Stimulated activated CD8-positive, alpha-beta memory T cell treated with anti-CD3 and anti-CD28 coated beads, Interleukin-12 subunit alpha, Interleukin-12 subunit beta, amount 100 ng/mL, for 1 hour (primary cell): ENCODE measurements around the gene ARID5B.

Experiments used
- DNase-seq: peaks from one replicate; pipeline ENCODE4 v3.0.0-alpha.2; 2020; ENCODE audit warnings: low read depth

ARID5B gene

DNA sequence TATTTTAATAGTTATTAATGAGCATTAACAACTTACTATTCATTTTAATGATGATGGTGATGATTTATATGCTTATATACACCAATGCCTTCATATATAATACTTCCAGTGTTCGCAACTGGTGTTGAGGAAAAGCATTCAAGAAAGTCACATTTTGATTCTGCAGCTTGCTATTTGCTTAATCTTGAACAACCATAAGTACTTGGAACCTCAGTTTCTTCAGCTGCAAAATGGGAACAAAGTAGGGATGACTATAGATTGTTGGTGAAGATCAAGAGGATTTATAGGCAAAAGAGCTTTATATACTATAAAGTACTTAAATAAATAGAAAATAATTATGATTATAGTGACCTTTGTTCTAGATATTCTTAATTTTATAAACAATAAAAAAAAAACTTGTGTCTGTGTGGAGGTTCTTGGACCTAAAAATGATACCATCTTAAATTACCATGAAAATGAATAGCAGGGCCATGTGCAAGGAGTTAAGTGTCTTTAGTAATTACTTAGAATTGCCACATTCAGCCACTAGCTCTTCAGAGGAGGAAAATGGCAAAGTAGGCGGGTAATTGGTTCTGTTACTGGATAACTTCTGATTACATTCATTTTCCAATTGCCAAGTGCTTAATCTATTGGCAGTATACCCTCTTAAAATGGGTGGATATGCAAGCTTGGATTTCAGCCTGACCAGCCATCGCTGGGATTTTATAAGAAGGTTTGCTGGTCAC is 4.5 kb downstream of the ARID5B start:
- DNase-seq = no peak

DNA sequence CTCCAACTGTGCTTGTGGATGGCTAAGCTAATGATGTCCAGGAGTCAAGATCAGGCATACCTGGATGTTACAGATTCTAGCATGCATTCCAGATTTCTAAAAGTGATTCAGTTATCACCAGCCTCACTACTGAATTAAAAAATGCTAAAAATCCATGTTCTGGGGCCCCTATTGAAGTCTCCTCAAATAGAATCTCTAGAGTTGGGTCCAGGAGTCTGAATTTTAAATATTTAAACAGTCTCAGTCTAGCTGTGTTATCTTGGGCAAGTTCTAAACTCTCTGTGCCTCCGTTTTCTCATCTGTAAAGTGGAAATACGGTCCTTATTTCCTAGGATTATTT is 5.0 kb downstream of the ARID5B start:
- no peak for DNase-seq

DNA sequence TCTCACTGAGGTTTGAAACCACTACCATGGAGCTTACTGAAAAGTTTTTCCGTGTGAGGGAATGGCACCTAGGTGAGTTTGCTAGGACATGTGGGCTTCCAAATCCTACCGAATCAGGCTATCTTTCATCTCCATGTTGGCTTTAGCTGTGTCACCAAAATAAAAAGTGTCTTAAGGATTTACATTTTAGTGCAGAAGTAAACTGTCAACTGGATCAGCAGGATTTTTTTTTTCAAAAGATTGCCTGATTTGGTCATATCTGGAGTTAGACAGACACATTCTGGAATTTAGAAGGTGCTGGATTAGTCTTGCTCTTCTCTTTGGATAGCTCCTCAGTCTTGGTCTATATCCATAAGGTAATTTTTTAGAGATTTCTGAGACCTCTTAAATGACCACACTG is 5.5 kb downstream of the ARID5B start:
- DNase-seq = no peak

DNA sequence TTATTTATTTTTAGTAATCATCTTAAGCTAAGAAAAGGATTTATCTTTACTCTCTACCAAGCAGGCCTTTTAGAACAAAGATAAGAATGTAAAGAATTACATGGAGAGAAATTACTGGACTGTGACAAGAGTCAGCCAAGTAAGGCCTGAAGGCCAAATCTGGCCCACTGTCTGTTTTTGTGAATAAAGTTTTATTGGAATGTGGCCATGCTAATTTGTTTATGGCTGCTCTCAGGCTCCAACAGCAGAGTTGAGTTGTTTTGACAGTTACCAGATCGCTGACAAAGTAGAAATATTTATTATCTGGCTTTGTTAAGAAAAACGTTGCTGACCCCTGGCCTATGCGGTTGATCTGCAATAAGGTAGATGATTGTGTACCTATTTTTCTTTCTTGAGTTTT is 6.1 kb downstream of the ARID5B start:
- no peak for DNase-seq

DNA sequence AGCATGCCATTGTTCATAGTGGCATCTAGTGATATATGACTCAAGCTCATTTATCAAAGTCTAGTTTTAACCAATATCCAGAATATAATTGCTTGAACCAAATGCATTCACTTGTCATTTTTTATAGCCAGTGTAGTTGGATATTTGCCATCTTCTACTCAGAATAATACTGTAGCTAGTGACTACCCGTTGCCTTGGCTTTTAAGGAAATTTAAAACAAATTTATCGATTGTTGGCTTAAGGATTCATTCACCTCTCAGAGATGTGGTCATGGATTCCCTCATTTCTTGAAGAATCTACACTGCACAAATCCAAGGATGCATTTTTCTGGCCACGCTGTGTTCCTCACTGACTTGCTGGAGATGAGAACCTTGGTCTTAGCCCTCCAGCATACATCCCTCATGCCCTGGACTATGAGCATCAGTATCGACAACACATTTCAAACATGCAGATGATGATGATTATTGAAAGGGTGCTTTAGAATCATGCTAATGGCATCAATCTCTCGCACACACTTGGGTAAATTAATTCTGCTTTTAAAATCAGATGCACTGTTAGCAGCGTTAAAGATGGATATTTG is 8.8 kb downstream of the ARID5B start:
- no peak for DNase-seq

DNA sequence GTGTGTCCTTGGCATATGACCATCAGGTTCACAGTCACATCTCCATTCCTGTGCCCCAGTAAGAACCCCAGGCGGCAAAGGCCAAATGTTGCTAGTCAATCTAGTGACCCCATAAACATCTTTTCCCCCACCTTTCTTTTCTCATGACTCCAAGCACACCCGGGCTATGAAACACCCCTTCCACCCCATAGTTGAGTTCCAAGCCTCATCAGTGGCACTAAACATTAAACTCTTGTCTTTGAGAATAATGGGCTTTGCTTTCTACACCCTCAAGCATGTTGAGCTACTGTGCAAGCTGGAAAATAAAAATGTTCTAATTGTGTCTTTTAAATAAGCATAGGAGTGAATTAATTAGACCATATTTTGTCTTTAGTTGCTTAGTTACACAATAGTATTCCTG is 9.4 kb downstream of the ARID5B start:
- DNase-seq = no peak

DNA sequence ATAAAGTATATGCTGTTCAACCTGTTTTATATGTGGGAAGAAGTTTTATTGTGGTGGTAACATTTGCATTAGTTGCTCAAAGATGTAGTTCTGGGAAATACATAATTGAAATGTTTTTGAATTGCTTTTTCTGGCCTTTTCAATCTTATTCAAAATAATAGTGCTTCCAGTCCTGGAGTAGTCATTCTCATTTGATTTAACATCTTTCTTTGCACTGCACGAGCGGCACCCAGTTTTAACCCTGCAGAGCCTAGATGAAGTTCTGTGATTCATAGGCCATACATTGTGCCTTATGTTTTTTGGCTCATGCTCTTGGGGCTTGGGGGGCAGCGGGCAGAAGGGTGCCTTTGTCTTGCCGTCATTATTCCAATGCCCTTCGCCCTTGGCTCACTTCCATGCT is 9.9 kb downstream of the ARID5B start:
- no peak for DNase-seq

DNA sequence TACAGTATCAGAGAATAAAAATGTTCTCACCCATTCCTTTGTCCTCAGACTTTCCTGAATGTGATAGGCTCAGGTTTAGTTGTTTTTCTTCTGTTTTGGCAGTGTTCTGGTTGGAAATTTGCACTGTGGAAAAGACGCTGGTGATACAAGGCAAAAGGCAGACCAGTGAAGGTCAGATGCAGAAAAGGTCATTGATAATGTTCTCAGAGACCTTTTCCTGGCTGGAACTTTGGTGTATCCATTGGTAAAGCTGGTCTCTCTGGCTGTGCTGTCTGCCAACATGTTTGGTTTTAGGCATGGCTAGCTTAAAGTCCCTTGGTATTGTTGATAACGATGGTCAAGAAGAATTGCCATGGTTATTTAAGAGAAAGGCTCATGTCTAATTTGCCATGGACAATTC is 11.5 kb downstream of the ARID5B start:
- DNase-seq = no peak

DNA sequence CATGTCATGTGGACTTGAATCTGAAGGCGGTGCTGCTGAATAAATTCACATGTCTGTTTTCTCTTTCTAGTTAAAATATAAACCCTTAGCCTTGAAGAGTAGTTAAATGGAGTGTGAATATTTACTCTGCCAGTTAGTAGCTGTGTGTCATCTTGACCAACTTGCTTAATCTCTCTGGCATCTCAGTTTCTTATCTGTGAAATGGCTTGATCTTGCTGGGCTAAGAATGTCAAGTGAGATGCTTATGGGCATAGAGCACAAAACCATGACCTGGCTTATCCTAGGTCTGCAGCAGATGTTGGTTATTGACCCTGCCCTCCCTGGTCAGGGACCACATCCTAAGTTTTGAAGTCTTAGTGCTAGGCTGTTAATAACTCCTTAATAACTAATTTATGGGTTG is 16.6 kb downstream of the ARID5B start:
- no peak for DNase-seq

DNA sequence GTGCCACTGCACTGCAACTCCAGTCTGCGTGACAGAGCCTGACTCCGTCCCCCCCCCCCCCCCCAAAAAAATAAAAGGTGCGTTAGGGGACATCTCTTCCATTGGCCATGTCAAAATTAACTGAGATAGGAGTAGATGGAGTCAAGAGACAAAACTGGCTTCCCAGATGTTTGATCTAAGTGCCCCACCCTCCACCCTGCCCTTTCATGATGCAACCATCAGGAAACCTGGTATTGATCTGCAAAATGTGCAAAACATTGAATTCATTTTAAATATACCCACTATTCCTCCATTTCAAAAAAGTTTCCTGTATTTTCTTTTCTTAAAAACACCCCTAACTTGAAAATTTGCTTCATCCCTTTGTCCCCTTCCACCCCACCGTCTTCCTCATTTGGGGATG is 17.5 kb downstream of the ARID5B start:
- no peak for DNase-seq

DNA sequence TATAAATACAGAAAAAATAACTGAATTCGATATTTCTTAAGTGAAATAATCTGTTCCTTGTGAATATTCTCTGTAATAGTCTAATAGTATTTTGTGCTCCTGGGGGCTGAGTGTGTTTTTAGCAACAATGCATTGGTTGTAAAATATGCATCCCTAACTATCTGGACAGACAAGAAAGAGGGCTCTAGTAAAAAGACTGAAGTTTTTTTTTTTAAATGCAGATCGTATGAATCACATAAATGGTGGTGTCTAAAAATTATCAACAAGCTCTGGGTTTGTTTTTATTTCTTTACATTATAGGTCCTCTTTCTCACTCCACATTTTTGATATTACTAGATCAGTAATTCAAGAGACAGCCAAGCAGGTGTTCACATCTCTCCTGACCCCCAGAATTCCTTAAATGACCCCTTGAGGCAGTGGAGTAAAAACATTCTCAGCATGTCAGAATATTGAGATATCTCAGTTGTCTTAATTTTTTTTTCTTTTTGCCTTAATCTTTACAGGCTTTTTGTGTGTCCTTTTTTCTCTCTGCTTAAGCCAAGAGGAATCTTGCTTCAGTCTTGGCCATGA is 18.2 kb downstream of the ARID5B start:
- DNase-seq = no peak

DNA sequence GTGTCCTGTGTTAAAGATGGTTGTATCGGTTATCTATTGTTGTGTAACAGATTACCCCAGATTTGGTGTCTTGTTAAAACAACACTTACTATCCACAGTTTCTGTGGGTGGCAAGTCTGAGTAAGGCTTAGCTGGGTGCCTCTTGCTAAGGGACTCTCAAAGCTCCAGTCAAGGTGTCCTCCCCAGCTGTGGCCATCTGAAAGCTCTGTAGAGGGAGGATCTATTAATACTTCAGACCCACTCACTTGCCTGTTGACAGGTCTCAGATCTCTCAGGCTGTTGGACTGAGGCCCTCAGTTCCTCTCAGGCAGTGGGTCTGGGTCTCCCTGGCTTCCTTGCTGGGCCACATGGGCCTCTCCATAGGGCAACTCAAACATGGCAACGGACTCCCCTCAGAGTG is 19.6 kb downstream of the ARID5B start:
- DNase-seq = no peak

DNA sequence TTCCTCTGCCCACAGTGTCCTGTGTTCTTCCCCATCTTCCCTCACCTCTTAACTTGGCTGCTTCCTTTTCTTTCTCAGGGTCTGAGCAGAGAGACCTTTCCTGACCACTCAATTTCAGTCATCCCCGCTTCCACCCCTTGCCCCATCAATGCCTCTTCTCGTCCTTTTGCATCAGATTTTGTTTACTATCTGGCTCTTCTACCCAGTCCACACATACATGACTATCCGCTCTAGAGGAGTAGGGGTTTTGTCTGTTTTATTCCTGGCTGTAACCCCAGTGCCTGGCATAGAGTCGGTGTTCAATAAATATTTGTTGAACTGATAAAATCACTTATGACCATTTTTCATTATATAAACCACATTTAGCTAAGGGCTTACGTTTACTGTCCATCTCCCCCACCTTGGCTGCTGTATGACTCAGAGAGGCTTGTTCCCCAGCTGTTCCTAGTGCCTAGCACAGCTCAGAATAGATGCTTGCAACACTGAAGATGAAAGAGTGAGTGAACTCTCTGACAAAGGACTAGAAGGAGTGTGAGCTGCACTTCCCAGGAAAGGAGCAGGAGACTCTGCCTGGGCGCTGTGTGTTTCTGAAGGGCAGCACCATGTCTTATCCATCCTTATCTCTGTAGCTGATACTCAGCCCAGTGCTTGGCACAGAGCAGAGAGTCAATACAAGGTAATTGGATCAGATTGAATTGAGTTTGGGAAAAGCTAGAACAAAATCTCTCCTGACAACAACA is 21.9 kb downstream of the ARID5B start:
- no peak for DNase-seq

DNA sequence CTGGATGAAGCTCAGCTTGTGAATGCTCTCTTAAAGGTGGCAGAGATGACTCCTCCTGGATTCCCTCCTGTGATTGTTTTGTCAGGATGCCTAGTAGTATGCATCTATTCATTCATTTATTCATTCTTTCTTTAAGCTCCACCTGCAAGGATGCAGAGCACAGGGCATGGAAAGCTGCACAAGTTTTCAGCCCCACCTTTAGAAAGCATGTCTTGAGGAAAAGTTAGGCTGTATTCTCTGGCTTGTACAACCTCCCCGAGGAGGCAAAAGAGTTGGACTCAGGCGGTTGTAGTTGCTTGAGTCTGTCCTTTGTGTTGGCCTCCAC is 22.4 kb downstream of the ARID5B start:
- no peak for DNase-seq

DNA sequence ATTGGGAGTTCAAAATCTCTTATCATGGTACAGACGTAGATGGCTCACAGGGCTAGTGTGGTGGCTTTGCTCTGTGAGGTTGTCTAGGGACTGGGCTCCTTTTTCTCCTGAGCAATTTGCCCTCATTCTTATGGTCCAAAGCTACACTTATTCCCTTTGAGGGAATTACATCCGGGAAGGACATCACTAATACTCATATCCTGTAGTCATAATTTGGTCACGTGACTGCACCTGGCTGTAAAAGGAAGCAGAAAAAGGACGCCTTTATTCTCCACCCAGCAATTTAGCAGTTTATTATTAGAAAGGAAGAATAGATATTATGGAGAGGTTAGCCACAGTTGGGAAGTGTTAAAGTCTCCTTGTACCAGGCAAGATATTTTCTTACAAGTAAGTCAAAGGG is 28.1 kb downstream of the ARID5B start:
- no peak for DNase-seq

DNA sequence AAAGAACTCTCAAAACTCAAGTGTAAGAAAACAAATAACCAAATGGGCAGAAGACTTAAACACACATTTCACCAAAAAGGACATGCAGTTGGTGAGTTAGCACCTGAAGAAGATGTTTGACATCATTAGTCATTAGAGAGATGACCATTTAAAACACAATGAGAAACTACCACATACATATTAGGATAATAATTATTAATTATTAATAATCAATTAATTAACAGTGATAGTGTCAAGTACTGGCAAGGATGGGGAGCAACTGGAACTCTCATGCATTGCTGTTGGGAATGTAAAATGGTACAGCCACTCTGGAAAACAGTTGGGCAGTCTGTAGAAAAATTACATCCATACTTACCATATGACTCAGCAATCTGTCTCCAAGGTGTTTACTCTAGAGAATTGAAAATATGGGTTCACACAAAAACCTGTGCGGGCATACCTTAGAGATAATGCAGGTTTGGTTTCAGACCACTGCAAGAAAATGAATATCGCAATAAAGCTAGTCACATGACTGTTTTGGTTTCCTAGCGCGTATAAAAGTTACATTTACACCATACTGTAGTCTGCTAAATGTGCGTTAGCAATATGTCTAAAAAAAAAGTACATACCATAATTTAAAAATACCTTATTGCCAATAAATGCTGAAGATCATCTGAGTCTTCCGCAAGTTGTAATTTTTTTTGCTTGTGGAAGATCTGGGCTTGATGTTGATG is 30.3 kb downstream of the ARID5B start:
- no peak for DNase-seq

DNA sequence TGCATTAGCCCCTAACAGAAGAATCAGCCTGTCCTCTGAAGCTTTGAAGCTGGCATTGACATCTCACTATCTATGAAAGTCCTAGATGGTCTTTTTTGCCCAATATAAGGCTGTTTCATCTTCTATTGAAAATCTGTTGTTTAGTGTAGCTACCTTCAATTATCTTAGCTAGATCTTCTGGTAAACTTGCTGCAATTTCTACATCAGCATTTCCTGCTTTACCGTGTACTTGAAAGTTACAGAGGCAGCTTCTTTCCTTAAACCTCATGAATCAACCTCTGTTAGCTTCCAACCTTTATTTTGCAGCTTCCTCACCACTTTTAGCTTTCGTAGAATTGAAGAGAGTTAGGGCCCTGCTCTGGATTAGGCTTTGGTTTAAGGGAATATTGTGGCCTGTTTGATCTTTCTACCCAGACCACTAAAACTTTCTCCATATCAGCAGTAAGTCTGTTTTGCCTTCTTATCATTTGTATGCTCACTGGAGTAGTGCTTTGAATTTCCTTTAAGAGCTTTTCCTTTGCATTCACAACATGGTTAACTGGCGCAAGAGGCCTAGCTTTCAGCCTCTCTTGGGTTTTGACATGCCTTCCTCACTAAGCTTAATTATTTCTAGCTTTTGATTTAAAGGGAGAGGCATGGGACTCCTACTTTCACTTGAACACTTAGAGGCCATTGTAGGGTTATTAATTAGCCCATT is 32.5 kb downstream of the ARID5B start:
- DNase-seq = no peak

DNA sequence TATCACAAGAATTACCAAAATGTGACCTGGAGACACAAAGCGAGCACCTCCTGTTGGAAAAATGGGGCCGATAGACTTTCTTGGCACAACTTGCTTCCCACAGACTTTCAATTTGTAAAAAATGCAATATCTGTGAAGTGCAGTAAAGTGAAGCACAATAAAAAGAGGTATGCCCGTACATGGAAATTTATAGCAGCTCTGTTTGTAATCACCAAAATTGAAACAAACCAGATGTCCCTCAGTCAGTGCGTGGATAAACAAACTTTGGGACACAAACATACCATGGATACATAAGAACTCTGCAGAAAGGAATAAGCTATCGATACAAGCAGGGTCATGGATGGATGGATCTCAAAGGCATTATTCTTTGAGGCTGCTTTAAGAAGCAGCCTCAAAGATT is 33.6 kb downstream of the ARID5B start:
- no peak for DNase-seq

DNA sequence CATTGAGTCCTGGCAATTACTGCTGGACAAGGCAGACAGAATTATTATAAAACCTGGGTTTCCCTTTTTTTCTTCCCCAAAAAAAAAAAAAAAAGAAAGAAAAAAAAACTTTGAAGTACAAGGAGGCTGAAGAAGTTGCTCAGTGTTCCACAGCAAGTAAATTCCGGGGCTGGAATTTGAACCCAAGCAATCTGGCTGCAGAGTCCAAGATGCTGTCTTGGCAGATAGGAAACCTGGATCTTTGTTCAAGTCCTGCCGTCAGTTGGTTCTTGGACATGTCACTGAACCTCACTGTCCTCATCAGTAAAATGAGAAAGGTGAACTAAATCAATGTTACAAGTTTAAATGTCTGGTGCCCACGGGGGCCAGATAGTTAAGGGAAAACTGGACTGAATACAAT is 35.3 kb downstream of the ARID5B start:
- no peak for DNase-seq

DNA sequence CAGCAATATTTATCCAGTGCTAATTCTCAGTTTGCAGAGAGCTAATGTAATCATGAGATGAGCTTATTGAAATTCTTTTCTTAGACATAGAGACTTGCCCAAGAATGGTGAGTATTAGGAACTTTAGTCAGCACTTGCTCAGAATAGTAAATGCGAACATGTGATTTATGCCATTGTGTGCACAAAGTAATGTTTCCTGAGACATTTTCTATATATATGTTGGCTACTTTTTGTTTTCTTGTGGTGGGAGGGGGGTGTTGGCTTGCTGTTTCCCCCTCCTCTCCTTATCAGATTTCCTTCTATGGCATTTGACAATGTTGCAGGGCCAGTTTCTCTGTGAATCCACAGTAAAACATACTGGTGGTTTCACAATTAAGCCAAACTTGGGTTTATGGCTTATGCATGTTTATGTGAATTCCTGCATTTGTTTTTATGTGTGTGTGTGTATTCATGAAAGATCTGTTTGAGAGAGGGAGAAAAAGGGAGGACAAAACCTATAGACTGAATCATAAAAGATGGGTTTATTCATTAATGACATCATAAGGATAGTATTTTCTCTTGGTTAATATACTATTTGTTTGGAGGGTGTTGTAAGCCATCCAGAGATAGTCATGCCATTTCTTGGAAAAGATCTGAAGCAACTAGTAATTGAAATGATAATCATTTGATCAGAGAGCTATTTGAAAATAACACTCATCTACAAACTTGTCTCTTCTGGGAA is 36.3 kb downstream of the ARID5B start:
- DNase-seq = no peak

DNA sequence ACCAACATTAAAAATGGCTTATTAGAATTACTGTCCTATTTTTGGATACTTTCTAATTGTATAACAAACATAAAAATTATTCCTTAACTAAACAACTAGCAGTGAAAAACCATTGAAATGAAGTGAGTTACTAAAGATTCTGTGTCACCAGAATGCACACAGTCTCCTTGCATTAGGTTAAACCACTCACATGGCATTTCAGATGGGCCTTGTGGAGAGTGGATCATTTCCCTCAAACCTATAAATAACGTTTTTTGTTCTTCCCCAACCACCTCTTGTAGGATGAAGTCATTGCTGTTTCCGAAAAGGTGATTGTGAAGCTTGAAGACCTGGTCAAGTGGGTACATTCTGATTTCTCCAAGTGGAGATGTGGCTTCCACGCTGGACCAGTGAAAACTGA is 38.4 kb downstream of the ARID5B start:
- no peak for DNase-seq
